Uterus (tissue), 2 donors: Measurements from ENCODE around the gene NECTIN1.

Experiments
- POLR2A ChIP-seq, 2 donors: fragments of 450-650 bp; IDR thresholded peaks; one replicate each; pipeline ENCODE4 v1.6.1; 2016; ENCODE audit warnings: antibody characterized with exemption in 2 of 2, mild to moderate bottlenecking in 1 of 2, moderate library complexity in 1 of 2
- TF ChIP-seq, protein P1 (sequence below), 4 experiments: fragments of 200-600 bp in 2 of 4; fragments of 450-650 bp in 2 of 4; sonication (generic) in 2 of 4; IDR thresholded peaks; one replicate each; pipeline ENCODE4 v1.5.1; 2016 to 2019; ENCODE audit warnings: antibody characterized with exemption in 4 of 4, mild to moderate bottlenecking in 2 of 4, moderate library complexity in 1 of 4

DNA sequence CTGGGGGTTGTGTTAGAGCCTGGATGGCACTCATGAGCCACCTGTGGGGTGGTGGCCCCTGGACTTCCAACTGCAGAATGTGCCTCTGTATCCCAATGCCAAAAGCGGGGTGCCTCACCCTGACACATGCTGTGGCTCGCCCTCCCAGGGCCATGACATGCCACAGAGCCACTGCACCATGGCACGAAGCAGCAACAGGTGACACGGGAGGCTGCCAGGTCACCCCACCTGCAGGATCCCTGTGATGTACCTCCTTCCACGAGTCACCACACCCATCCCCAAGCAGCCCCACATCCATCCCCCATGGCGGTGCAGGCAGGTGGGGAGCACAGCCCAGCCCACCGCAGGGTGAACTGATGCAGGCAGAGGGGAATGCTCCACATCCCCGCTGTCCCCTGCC lies 14.8 kb downstream of the NECTIN1 start:
- TF ChIP-seq, protein P1, sequence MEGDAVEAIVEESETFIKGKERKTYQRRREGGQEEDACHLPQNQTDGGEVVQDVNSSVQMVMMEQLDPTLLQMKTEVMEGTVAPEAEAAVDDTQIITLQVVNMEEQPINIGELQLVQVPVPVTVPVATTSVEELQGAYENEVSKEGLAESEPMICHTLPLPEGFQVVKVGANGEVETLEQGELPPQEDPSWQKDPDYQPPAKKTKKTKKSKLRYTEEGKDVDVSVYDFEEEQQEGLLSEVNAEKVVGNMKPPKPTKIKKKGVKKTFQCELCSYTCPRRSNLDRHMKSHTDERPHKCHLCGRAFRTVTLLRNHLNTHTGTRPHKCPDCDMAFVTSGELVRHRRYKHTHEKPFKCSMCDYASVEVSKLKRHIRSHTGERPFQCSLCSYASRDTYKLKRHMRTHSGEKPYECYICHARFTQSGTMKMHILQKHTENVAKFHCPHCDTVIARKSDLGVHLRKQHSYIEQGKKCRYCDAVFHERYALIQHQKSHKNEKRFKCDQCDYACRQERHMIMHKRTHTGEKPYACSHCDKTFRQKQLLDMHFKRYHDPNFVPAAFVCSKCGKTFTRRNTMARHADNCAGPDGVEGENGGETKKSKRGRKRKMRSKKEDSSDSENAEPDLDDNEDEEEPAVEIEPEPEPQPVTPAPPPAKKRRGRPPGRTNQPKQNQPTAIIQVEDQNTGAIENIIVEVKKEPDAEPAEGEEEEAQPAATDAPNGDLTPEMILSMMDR (IDR thresholded peaks at IDR 0.05), result no peak
- TF ChIP-seq POLR2A (IDR thresholded peaks at IDR 0.05), result no peak
